T-helper 17 cell (primary cell): ENCODE data around the gene TBX18. TPM values are rescaled to one million over a fixed set of nuclear protein-coding genes. Genes with fewer than 3 reads are reported as not detected.

Experiments
- ATAC-seq: fragments of 150-1000 bp; cut with Tn5 transposase; 2 replicates; pipeline ENCODE4 v1.10.0; 2021; ENCODE audit warnings: mild to moderate bottlenecking, moderate library complexity
- DNase-seq, 3 donors: peaks; one replicate each; pipeline versions ENCODE4 v3.0.0 to v3.0.0-alpha.2; 2020 to 2021
- H3K9me3 ChIP-seq: one replicate; pipeline ENCODE4 v1.7.0; 2013; ENCODE audit warnings: low read length, mild to moderate bottlenecking; ENCODE audit not compliant: control insufficient read depth, poor library complexity, severe bottlenecking
- H3K27ac Mint-ChIP-seq: one replicate; pipeline ENCODE4 v1.8.0; 2022; ENCODE audit warnings: mild to moderate bottlenecking, moderate library complexity, mixed read lengths
- H3K27me3 Mint-ChIP-seq: one replicate; pipeline ENCODE4 v1.8.0; 2022; ENCODE audit warnings: mixed read lengths
- H3K36me3 Mint-ChIP-seq: one replicate; pipeline ENCODE4 v1.8.0; 2022; ENCODE audit warnings: low read depth, mixed read lengths
- H3K4me1 Mint-ChIP-seq: one replicate; pipeline ENCODE4 v1.8.0; 2022; ENCODE audit warnings: mild to moderate bottlenecking, mixed read lengths
- H3K4me3 Mint-ChIP-seq: one replicate; pipeline ENCODE4 v1.8.0; 2022; ENCODE audit warnings: mild to moderate bottlenecking, moderate library complexity, mixed read lengths
- total RNA-seq, 4 donors: library from RNA in 2 of 4; stranded (reverse) in 2 of 4; gene quantifications; one replicate each; pipeline ENCODE4 v1.2.3 and lab custom pipeline; 2022 to 2026

TBX18 gene
- total RNA-seq, 2 donors from 2014 or later: not detected

GRCh38 chr6:84779917-84780316, 15.5 kb upstream of the TBX18 start:
- H3K4me3 Mint-ChIP-seq: no peak overlapping the region
- peaks cover 33% of the 10 kb centered on the region for H3K27me3 Mint-ChIP-seq
- H3K36me3 Mint-ChIP-seq: no peaks in the 10 kb centered on the region
- no peak for DNase-seq
- no peak overlapping the region for H3K27ac Mint-ChIP-seq
- no peak for ATAC-seq
- no peaks in the 10 kb centered on the region for H3K9me3 ChIP-seq
- H3K4me1 Mint-ChIP-seq: no peaks in the 10 kb centered on the region

- Mint-ChIP-seq H3K36me3 (no peaks in the 10 kb centered on the region), H3K4me3 (no peak overlapping the region), H3K4me1 (no peaks in the 10 kb centered on the region), H3K27ac (no peak overlapping the region), H3K27me3 (peaks cover 35% of the 10 kb centered on the region)
- H3K9me3 ChIP-seq: no peaks in the 10 kb centered on the region
- DNase-seq (no peak), ATAC-seq (no peak)
These were observed 15.0 kb upstream of the TBX18 start for GRCh38 chr6:84779380-84779779.

GRCh38 chr6:84777888-84778287, 13.5 kb upstream of the TBX18 start:
- H3K36me3 Mint-ChIP-seq: no peaks in the 10 kb centered on the region
- ATAC-seq (no peak), DNase-seq (no peak)
- H3K4me3 Mint-ChIP-seq: no peak overlapping the region
- peaks cover 43% of the 10 kb centered on the region for H3K27me3 Mint-ChIP-seq
- H3K4me1 Mint-ChIP-seq: peaks cover 2% of the 10 kb centered on the region
- no peak overlapping the region for H3K27ac Mint-ChIP-seq
- H3K9me3 ChIP-seq: no peaks in the 10 kb centered on the region

GRCh38 chr6:84776392-84776791, 12.0 kb upstream of the TBX18 start:
- Mint-ChIP-seq H3K36me3 (no peaks in the 10 kb centered on the region), H3K4me3 (no peak overlapping the region), H3K27me3 (peaks cover 57% of the 10 kb centered on the region), H3K4me1 (peaks cover 2% of the 10 kb centered on the region), H3K27ac (no peak overlapping the region)
- DNase-seq (no peak), ATAC-seq (no peak)
- H3K9me3 ChIP-seq: no peaks in the 10 kb centered on the region

GRCh38 chr6:84775751-84776150, 11.4 kb upstream of the TBX18 start:
- H3K9me3 ChIP-seq: no peaks in the 10 kb centered on the region
- DNase-seq: no peak
- H3K4me1 Mint-ChIP-seq: peaks cover 2% of the 10 kb centered on the region
- H3K27ac Mint-ChIP-seq: no peak overlapping the region
- H3K36me3 Mint-ChIP-seq: no peaks in the 10 kb centered on the region
- H3K27me3 Mint-ChIP-seq: peaks cover 60% of the 10 kb centered on the region
- no peak overlapping the region for H3K4me3 Mint-ChIP-seq
- ATAC-seq: no peak

- no peaks in the 10 kb centered on the region for H3K9me3 ChIP-seq
- DNase-seq: no peak
- Mint-ChIP-seq H3K4me1 (peaks cover 2% of the 10 kb centered on the region), H3K27me3 (peaks cover 60% of the 10 kb centered on the region), H3K27ac (no peak overlapping the region), H3K4me3 (no peak overlapping the region), H3K36me3 (no peaks in the 10 kb centered on the region)
- ATAC-seq: no peak
These were observed 10.5 kb upstream of the TBX18 start for GRCh38 chr6:84774985-84775284.

- no peak for DNase-seq
- no peak for ATAC-seq
- H3K4me3 Mint-ChIP-seq: no peak overlapping the region
- H3K27me3 Mint-ChIP-seq: peaks cover 63% of the 10 kb centered on the region
- no peaks in the 10 kb centered on the region for H3K9me3 ChIP-seq
- H3K27ac Mint-ChIP-seq: no peak overlapping the region
- peaks cover 1% of the 10 kb centered on the region for H3K36me3 Mint-ChIP-seq
- H3K4me1 Mint-ChIP-seq: peaks cover 2% of the 10 kb centered on the region
These were observed 10.0 kb upstream of the TBX18 start for GRCh38 chr6:84774157-84774984.

GRCh38 chr6:84773431-84774156, 9.2 kb upstream of the TBX18 start:
- no peak overlapping the region for H3K27ac Mint-ChIP-seq
- peaks cover 4% of the 10 kb centered on the region for H3K36me3 Mint-ChIP-seq
- H3K27me3 Mint-ChIP-seq: peaks cover 71% of the 10 kb centered on the region
- H3K9me3 ChIP-seq: no peaks in the 10 kb centered on the region
- peaks cover 2% of the 10 kb centered on the region for H3K4me1 Mint-ChIP-seq
- DNase-seq (no peak), ATAC-seq (no peak)
- no peak overlapping the region for H3K4me3 Mint-ChIP-seq

- H3K4me3 Mint-ChIP-seq: no peak overlapping the region
- no peaks in the 10 kb centered on the region for H3K9me3 ChIP-seq
- ATAC-seq (no peak), DNase-seq (no peak)
- peaks cover 4% of the 10 kb centered on the region for H3K36me3 Mint-ChIP-seq
- H3K27ac Mint-ChIP-seq: no peak overlapping the region
- peaks cover 2% of the 10 kb centered on the region for H3K4me1 Mint-ChIP-seq
- peaks cover 73% of the 10 kb centered on the region for H3K27me3 Mint-ChIP-seq
These were observed 8.7 kb upstream of the TBX18 start for GRCh38 chr6:84773133-84773430.

- Mint-ChIP-seq H3K36me3 (peaks cover 4% of the 10 kb centered on the region), H3K27me3 (peaks cover 73% of the 10 kb centered on the region), H3K4me3 (no peak overlapping the region), H3K4me1 (peaks cover 2% of the 10 kb centered on the region), H3K27ac (no peak overlapping the region)
- ATAC-seq (no peak), DNase-seq (no peak)
- no peaks in the 10 kb centered on the region for H3K9me3 ChIP-seq
These were observed 8.2 kb upstream of the TBX18 start for GRCh38 chr6:84772428-84773132.

- H3K9me3 ChIP-seq: no peaks in the 10 kb centered on the region
- ATAC-seq: no peak
- Mint-ChIP-seq H3K4me3 (no peak overlapping the region), H3K27ac (no peak overlapping the region), H3K4me1 (peaks cover 2% of the 10 kb centered on the region), H3K36me3 (peaks cover 4% of the 10 kb centered on the region), H3K27me3 (peaks cover 73% of the 10 kb centered on the region)
- no peak for DNase-seq
These were observed 7.5 kb upstream of the TBX18 start for GRCh38 chr6:84771756-84772356.

GRCh38 chr6:84771125-84771755, 6.8 kb upstream of the TBX18 start:
- peaks cover 2% of the 10 kb centered on the region for H3K4me1 Mint-ChIP-seq
- H3K27me3 Mint-ChIP-seq: peaks cover 70% of the 10 kb centered on the region
- no peaks in the 10 kb centered on the region for H3K9me3 ChIP-seq
- no peak overlapping the region for H3K27ac Mint-ChIP-seq
- H3K36me3 Mint-ChIP-seq: peaks cover 4% of the 10 kb centered on the region
- no peak for ATAC-seq
- no peak for DNase-seq
- no peak overlapping the region for H3K4me3 Mint-ChIP-seq

GRCh38 chr6:84770521-84770920, 6.1 kb upstream of the TBX18 start:
- Mint-ChIP-seq H3K27ac (no peak overlapping the region), H3K36me3 (peaks cover 4% of the 10 kb centered on the region), H3K4me1 (peaks cover 2% of the 10 kb centered on the region), H3K4me3 (no peak overlapping the region), H3K27me3 (peaks cover 69% of the 10 kb centered on the region)
- ATAC-seq: no peak
- no peaks in the 10 kb centered on the region for H3K9me3 ChIP-seq
- DNase-seq: no peak
